Astrocyte of the cerebellum (primary cell): ENCODE data around the gene EPHX1.
"Not testable (repeated sequence)": the region's sequence is repeated elsewhere in the genome, so short reads cannot be mapped to it uniquely, and the experiment has no call there.

Source experiments
- DNase-seq: peaks from one replicate; pipeline ENCODE4 v3.0.0-alpha.2; 2011; ENCODE audit warnings: low read depth
- H3K4me3 ChIP-seq: 2 replicates; pipeline ENCODE4 v1.5.1; 2011; ENCODE audit warnings: mild to moderate bottlenecking, low read depth, low read length, moderate library complexity
- CTCF ChIP-seq: IDR thresholded peaks from 2 replicates; pipeline ENCODE4 v1.5.1; 2012; ENCODE audit warnings: low read length, low read depth, moderate library complexity, mild to moderate bottlenecking; ENCODE audit errors: missing control alignments
- in situ Hi-C: cut with HindIII; loops from 2 replicates; pipeline ENCODE4 v1.10.0; 2017; ENCODE audit warnings: low sequenced_read_pairs

EPHX1 gene

DNA sequence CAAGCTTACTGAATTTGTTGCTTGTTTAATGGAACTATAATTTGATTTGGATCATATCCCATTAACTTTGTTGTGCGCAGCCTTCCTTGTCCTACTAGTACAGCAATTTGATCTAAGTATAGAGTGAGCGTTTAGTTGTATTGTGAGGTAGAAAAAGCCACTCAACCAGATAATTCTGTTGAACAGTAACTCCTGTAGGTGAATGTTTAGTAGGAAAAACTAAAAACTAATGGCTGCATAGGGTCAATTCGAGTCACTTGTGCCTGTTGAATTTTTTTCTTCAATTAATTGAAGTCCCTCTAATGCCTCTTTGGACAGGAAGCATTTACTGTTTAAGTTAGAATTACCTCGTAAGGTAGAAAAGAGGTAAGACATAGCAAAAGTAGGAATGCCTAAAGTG is 15.0 kb upstream of the EPHX1 start:
- TF ChIP-seq CTCF = no peak
- no peak overlapping the region for H3K4me3 ChIP-seq
- in situ Hi-C loops = no loop called here
- no peak for DNase-seq

DNA sequence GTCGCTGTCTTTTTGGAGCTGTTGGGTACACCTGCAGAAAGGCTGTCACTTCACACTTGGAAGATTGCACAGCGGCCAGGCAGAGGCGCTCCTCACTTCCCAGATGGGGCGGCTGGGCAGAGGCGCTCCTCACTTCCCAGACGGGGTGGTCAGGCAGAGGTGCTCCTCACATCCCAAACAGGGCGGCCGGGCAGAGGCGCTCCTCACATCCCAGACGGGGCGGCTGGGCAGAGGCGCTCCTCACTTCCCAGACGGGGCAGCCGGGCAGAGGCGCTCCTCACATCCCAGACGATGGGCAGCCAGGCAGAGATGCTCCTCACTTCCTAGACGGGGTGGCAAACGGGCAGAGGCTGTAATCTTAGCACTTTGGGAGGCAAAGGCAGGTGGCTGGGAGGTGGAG is 13.8 kb upstream of the EPHX1 start:
- H3K4me3 ChIP-seq, DNase-seq, in situ Hi-C loops: not testable (repeated sequence)

DNA sequence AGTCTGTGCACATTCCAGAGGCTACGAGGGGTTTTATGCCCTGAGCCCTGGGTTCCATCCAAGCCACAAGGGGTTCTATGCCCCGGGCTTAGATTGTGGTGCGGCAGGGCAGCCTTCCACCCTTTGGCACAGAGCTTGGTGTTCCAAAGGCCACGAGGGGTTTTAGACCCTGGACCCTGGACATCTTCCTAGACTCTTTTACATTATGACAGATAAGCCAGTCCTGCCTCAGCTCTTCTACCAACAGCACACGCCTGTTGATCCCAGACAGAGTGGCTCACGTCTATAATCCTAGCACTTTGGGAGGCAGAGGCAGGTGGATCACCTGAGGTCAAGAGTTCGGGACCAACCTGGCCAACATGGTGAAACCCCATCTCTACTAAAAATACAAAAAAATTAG is 8.8 kb upstream of the EPHX1 start:
- DNase-seq, H3K4me3 ChIP-seq, in situ Hi-C loops: not testable (repeated sequence)

DNA sequence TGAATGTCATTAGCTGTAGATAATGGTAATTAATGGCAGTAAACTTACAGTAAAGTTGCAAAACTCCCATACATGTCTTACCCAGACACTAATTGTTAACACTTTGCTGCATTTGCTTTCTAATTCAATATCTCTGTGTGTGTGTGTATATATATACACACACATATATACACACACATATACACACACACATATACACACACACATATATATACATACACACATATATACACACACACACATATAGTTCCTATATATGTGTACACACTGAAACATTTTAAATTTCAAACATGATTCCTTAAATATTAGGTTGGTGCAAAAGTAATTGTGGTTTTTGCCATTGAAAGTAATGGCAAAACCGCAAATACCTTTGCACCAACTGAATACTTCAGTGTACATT is 3.7 kb upstream of the EPHX1 start:
- in situ Hi-C loops = no loop called here
- no peak for DNase-seq
- TF ChIP-seq CTCF = no peak
- H3K4me3 ChIP-seq = no peak overlapping the region

DNA sequence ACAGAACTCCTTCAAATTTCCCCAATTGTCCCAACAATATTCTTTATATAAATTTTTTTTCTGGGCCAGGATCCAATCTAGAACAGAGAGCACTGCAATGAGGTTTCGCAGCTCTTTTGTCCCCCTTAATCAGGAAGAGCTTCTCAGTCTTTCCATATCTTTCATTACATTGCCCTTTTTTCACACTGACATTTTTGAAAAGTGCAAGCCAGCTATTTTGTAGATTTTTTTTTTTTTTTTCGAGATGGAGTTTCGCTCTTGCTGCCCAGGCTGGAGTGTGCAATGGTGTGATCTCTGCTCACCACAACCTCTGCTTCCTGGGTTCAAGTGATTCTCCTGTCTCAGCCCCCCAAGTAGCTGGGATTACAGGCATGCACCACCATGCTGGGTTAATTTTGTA is 3.2 kb upstream of the EPHX1 start:
- H3K4me3 ChIP-seq, DNase-seq, in situ Hi-C loops: not testable (repeated sequence)

DNA sequence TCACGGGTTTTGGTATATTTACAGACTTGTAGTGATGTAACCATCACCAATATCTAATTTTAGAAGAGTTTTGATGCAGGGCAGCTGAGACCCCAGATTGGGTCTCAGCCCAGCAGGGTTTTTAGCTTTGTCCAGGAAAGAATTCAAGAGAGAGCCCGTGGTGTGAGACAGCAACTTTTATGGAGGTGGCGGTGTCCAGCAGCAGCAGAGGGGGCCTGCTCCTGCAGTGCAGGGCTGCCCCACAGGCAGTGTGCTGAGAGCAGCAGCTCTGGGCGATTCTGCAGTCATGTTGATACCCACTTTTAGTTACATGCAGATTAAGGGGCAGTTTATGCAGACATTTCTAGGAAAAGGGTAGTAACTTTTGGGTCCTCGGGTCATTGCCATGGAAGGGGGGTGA is 1.8 kb upstream of the EPHX1 start:
- no peak for DNase-seq
- in situ Hi-C loops = no loop called here
- no peak overlapping the region for H3K4me3 ChIP-seq
- TF ChIP-seq CTCF = no peak

GRCh38 chr1:225810579-225811538 is 935 bp downstream of the EPHX1 start:
- in situ Hi-C loops = not testable (repeated sequence)
- DNase-seq = peak; percentile 36
- H3K4me3 ChIP-seq = peak overlapping the region; percentile 64

GRCh38 chr1:225811622-225812487 is 1.9 kb downstream of the EPHX1 start:
- peak; percentile 59 for TF ChIP-seq CTCF
- H3K4me3 ChIP-seq = peak overlapping the region; percentile 64
- in situ Hi-C loops = no loop called here
- no peak for DNase-seq
